Fibroblast of the aortic adventitia (primary cell): ENCODE results near the gene RGS7. TPM values are rescaled to one million over a fixed set of nuclear protein-coding genes. Genes with fewer than 3 reads are reported as not detected.

Experiments used
- DNase-seq: peaks from one replicate; pipeline ENCODE4 v3.0.0-alpha.2; 2010; ENCODE audit warnings: low read depth
- H3K4me3 ChIP-seq: 2 replicates; pipeline ENCODE4 v1.5.1; 2011; ENCODE audit warnings: low read depth, mild to moderate bottlenecking, control low read depth, low read length, moderate library complexity
- total RNA-seq: library from RNA; depleted of rRNA; stranded (reverse); fragments of >200 nt; gene quantifications from 2 replicates; pipeline ENCODE4 v1.2.3, GENCODE V29; 2012; ENCODE audit warnings: low replicate concordance
- TF ChIP-seq, protein P1 (sequence below): IDR thresholded peaks from 2 replicates; pipeline ENCODE4 v1.5.1; 2011; ENCODE audit warnings: mild to moderate bottlenecking, low read length, control low read depth, inconsistent platforms; ENCODE audit not compliant: insufficient read depth

The RGS7 gene
- 0.63 TPM in 1 of 2 replicates, not detected in the other for total RNA-seq

DNA sequence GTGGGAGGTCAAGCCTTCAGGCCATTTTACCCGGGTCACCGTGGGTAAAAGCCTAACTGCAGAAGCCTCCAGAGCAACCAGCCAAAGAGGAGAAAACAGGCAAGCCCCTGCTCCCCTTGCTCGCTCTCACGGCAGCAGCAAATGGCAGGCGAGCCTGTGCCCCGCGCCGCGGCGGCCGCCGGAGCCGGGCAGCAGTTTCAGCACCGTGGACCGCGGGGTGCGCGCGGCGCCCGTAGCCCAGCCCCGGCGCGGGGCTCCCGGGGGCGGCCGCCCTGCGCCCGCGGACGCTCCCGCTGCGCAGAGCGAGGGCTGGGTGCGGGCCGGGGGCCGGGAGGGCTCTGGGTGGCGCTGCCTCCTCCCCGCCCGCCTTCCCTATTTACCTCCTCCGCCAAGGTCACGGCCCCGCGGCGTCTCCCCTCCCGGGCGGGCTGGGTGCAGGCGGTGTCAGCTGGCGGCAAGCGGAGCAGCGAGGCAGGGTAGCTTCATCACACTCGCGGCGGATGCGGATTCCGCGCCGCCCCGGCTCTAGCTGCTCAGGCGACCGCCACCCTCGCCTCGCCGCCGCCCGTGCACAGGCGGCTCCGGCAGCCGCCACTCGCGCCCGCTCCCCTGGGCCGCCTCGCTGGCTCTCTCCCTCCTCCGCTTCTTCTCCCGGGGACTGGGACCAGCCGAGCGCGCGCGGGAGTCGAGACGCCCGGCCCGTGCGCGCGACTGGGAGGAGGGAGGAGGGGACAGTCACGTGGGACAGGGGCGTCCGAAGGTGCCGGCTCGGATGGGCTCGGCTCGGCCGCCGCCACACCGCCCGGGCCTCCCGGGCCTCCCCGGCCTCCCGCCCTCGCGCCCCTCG, at the start of gene RGS7:
Gene RGS7, minus strand, starts transcription at position 687 of the 847 bp plus-strand sequence.
- H3K4me3 ChIP-seq: peak within 1 kb of the TSS; percentile 66
- peak; percentile 34 for DNase-seq
- TF ChIP-seq, protein P1, sequence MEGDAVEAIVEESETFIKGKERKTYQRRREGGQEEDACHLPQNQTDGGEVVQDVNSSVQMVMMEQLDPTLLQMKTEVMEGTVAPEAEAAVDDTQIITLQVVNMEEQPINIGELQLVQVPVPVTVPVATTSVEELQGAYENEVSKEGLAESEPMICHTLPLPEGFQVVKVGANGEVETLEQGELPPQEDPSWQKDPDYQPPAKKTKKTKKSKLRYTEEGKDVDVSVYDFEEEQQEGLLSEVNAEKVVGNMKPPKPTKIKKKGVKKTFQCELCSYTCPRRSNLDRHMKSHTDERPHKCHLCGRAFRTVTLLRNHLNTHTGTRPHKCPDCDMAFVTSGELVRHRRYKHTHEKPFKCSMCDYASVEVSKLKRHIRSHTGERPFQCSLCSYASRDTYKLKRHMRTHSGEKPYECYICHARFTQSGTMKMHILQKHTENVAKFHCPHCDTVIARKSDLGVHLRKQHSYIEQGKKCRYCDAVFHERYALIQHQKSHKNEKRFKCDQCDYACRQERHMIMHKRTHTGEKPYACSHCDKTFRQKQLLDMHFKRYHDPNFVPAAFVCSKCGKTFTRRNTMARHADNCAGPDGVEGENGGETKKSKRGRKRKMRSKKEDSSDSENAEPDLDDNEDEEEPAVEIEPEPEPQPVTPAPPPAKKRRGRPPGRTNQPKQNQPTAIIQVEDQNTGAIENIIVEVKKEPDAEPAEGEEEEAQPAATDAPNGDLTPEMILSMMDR: no peak

DNA sequence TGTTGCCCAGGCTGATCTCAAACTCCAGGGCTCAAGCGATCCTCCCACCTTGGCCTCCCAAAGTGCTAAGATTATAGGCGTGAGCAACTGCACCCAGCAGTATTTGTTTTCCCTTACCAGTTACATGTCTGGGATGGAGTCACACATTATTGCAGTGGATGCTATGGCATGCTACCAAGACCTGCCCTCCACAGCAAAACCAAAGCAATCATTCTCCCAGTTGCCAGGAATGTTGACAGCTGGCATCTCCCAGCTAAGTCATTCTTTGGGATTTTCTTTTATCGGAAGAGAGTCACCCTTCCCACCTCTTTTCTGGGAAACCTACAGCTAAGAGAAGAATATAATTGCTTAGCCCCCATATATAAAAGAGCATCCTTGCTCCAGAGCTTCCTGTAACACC, 49.4 kb upstream of the RGS7 start:
- DNase-seq: peak; percentile 28
- no peak overlapping the region for H3K4me3 ChIP-seq
- TF ChIP-seq, protein P1: no peak

DNA sequence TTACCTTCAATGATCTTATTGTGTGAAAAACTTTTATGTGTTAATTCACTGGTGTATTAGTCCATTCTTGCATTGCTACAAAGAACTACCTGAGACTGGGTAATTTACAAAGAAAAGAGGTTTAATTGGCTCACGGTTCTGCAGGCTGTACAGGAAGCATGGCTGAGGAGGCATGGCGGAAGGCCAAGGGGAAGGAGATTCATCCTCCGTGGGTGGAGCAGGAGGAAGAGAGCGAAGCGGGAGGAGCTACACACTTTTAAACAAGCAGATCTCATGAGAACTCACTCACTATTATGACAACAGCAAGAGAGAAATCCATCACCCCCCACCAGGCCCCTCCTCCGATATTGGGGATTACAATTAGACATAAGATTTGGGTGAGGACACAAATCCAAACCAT, 44.2 kb upstream of the RGS7 start:
- DNase-seq: no peak
- H3K4me3 ChIP-seq: no peak overlapping the region
- TF ChIP-seq, protein P1: no peak

DNA sequence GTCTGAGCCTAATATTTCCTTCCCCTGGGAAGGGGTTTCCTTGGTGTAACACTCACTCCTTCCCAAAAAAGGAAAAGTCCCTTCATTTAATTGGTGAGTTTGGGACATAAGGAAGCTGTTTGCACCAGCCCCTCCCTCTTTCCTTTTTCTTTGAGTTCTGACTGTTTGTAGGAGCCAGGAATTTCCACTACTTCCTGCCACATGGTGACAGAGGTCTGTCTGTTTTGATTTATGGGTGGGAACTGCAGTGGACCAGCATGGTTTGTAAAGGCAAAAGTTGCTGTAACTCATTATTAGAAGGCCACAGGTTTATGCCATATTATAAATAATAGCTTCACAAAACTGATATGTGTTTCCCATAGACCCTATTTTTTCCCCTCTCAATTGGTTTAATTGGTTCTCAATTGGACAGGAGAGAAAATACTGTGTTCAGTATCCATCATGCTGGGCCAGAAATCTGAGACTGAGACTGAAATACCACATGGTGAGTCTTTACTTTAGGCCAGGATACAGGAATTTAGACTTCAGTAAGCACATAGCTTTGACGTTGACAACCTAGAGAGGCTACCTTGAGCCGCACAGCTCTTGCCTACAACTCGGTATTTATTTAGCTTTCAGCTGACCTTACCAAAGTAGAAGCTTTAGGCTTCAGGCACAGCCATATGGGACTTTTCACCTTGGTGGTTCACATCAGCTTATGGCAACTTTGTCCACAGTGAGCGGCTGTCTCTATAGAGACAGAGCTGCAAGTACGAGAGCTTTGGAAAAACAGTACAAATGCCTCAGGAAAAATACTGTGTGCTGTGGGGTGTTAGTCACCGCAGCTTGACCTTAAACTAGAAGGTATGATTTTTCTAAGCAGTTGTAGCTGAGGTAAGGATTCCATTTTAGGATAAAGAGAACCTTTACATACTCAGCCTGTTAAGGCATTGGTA, 40.0 kb upstream of the RGS7 start:
- TF ChIP-seq, protein P1: no peak
- no peak overlapping the region for H3K4me3 ChIP-seq
- no peak for DNase-seq

DNA sequence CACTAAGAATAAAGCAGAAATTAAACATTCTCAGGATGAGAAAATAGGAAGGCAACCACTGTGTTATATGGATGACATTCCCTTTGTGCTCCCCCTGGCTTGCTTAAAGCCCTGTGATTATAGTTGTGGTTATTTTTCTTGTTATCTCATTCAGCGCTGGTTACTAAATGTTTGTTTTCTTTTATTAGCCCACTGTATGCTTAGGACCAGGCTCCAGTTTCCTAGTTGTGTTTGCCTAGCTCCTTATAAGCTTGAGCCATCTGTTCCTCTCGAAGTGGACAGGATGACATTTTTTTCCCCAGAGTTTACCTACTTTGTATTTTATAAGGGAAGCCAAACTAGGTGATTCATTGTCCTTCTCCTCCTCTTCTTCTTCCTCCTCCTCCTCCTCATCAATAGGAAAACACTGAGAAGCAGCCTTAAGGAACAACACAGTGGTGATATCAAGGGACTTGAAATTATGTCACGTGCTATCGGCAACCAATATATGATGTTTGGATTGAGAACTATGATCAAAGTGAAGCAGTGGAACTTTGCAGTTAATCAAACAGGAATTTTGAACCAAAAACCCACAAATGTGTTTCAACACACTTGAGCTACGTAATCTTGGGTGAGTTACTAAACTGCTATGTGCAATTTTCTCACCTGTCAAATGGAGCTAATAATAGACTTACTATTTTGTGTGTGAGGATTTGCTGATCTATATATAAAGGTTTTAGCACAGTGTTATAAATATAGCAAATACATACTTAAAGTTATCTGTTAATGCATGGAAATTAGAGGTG, 35.1 kb upstream of the RGS7 start:
- H3K4me3 ChIP-seq: no peak overlapping the region
- no peak for DNase-seq
- TF ChIP-seq, protein P1: no peak

DNA sequence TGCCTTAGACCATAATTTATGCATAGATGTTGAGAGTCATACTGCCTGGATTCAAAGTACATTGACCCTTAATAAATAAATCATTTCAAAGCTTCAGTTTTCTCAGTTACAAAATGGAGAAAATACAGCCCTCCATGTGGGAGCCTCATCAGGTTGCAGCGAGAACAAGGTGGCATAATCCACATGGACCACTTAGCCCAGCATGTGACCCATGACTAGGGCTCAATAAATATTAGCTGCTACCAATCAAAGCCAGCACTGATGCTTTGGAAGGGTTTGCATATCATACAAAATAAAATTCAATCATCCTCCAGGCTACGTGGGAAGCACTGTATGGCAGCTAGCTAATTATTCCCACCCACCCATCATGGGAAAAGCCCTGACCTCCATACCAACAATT, 33.5 kb upstream of the RGS7 start:
- H3K4me3 ChIP-seq: no peak overlapping the region
- DNase-seq: no peak
- TF ChIP-seq, protein P1: no peak
